C4-2B (cell line): ENCODE data around the gene PROKR1.

Experiments used
- ZFX ChIP-seq: fragments of 450-650 bp; IDR thresholded peaks from 2 replicates; pipeline ENCODE4 v1.6.1; 2017
- TF ChIP-seq, protein P1 (sequence below): fragments of 450-650 bp; conservative IDR thresholded peaks from 2 replicates; pipeline ENCODE4 v1.5.1; 2017; ENCODE audit warnings: mild to moderate bottlenecking

DNA sequence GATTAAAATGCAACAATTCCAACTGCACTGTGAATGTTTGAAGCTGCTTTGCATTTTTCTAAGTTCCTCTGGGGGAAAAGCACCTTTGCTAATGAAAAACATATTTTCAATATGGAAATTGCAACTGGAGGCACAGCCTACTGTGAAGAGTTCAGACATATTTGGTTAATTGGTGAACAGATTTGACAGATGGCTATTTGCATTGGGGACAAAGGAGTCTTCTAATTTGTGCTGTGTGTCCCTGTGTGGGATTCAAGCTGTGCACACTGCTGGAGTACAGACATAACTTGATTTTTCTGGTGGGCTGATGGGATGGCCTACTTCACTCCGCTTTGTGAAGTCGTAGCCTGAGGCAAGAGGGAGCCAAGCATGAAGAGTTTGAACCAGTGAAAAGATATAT lies 50.6 kb downstream of the PROKR1 start:
- TF ChIP-seq, protein P1, sequence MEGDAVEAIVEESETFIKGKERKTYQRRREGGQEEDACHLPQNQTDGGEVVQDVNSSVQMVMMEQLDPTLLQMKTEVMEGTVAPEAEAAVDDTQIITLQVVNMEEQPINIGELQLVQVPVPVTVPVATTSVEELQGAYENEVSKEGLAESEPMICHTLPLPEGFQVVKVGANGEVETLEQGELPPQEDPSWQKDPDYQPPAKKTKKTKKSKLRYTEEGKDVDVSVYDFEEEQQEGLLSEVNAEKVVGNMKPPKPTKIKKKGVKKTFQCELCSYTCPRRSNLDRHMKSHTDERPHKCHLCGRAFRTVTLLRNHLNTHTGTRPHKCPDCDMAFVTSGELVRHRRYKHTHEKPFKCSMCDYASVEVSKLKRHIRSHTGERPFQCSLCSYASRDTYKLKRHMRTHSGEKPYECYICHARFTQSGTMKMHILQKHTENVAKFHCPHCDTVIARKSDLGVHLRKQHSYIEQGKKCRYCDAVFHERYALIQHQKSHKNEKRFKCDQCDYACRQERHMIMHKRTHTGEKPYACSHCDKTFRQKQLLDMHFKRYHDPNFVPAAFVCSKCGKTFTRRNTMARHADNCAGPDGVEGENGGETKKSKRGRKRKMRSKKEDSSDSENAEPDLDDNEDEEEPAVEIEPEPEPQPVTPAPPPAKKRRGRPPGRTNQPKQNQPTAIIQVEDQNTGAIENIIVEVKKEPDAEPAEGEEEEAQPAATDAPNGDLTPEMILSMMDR: no peak
- TF ChIP-seq ZFX: no peak
